ENCODE measurements around the gene SYCN.
"Not testable (repeated sequence)": the region's sequence is repeated elsewhere in the genome, so short reads cannot be mapped to it uniquely, and the experiment has no call there.

The SYCN gene

GRCh38 chr19:39203372-39204341 lies at the start of gene SYCN:
Gene SYCN, minus strand, starts transcription at chr19:39204263. Its CDS starts 9 bp downstream, at chr19:39204254.
- no peak for DNase-seq (ENCODE audit: low read depth)

- DNase-seq (ENCODE audit: low read depth), result no peak
Observed at GRCh38 chr19:39253374-39254149, 49.5 kb upstream of the SYCN start.

GRCh38 chr19:39252458-39252857 lies 48.4 kb upstream of the SYCN start:
- DNase-seq (ENCODE audit: low read depth), result no peak

- no peak for DNase-seq (ENCODE audit: low read depth)
Observed at GRCh38 chr19:39251846-39252245, 47.8 kb upstream of the SYCN start.

- DNase-seq (ENCODE audit: low read depth), result no peak
Observed at GRCh38 chr19:39251081-39251480, 47.0 kb upstream of the SYCN start.

GRCh38 chr19:39248806-39249205 lies 44.7 kb upstream of the SYCN start, which contains the start of gene IFNL4:
Gene IFNL4, minus strand, starts transcription at chr19:39248856.
- DNase-seq (ENCODE audit: low read depth), result no peak

- DNase-seq (ENCODE audit: low read depth), result no peak
Observed at GRCh38 chr19:39247701-39248664, 43.9 kb upstream of the SYCN start.

- no peak for DNase-seq (ENCODE audit: low read depth)
Observed at GRCh38 chr19:39246951-39247669, 43.0 kb upstream of the SYCN start.

GRCh38 chr19:39245166-39245565 lies 41.1 kb upstream of the SYCN start:
- not testable (repeated sequence) for DNase-seq (ENCODE audit: low read depth)

- not testable (repeated sequence) for DNase-seq (ENCODE audit: low read depth)
Observed at GRCh38 chr19:39244410-39245100, 40.5 kb upstream of the SYCN start, which contains the start of gene IFNL3. Gene IFNL3, minus strand, starts transcription at chr19:39245006. Its CDS starts 39 bp downstream, at chr19:39244967.

GRCh38 chr19:39243741-39244140 lies 39.7 kb upstream of the SYCN start:
- DNase-seq (ENCODE audit: low read depth), result not testable (repeated sequence)

GRCh38 chr19:39240421-39240820 lies 36.4 kb upstream of the SYCN start:
- DNase-seq (ENCODE audit: low read depth), result no peak

- DNase-seq (ENCODE audit: low read depth), result no peak
Observed at GRCh38 chr19:39238944-39239343, 34.9 kb upstream of the SYCN start.

GRCh38 chr19:39238209-39238608 lies 34.1 kb upstream of the SYCN start:
- no peak for DNase-seq (ENCODE audit: low read depth)

- DNase-seq (ENCODE audit: low read depth), result no peak
Observed at GRCh38 chr19:39237200-39238184, 33.4 kb upstream of the SYCN start.

- no peak for DNase-seq (ENCODE audit: low read depth)
Observed at GRCh38 chr19:39236527-39236926, 32.5 kb upstream of the SYCN start.

- no peak for DNase-seq (ENCODE audit: low read depth)
Observed at GRCh38 chr19:39232708-39233107, 28.6 kb upstream of the SYCN start.

- no peak for DNase-seq (ENCODE audit: low read depth)
Observed at GRCh38 chr19:39230096-39230764, 26.2 kb upstream of the SYCN start.

All from GM04504 (cell line).